PFSK-1 (cell line): ENCODE results near the gene CAMTA1.

Experiments
- FOXP2 ChIP-seq: optimal IDR thresholded peaks from 2 replicates; pipeline ENCODE3; 2011; ENCODE audit warnings: borderline replicate concordance, control low read depth, inconsistent platforms; ENCODE audit not compliant: insufficient read depth; ENCODE audit errors: extremely low read length, extremely low read depth
- POLR2AphosphoS5 ChIP-seq: IDR thresholded peaks from 2 replicates; pipeline ENCODE4 v1.6.1; 2012; ENCODE audit warnings: low read depth, mild to moderate bottlenecking, control low read depth, low read length, moderate library complexity
- REST ChIP-seq, 2 experiments: IDR thresholded peaks; 2 replicates each; pipeline versions ENCODE4 v1.6.1 to v1.8.0; 2011 to 2012; ENCODE audit warnings: low read depth in 2 of 2, low read length in 2 of 2, control low read depth in 1 of 2, inconsistent platforms in 1 of 2, mild to moderate bottlenecking in 1 of 2, moderate library complexity in 1 of 2; ENCODE audit not compliant: insufficient read depth in 1 of 2
- SIN3A ChIP-seq: IDR thresholded peaks from 2 replicates; pipeline ENCODE4 v1.6.1; 2012; ENCODE audit warnings: mild to moderate bottlenecking, low read length, moderate library complexity, borderline replicate concordance; ENCODE audit not compliant: insufficient read depth
- TAF1 ChIP-seq: IDR thresholded peaks from 2 replicates; pipeline ENCODE4 v1.6.1; 2012; ENCODE audit warnings: low read length, control low read depth, borderline replicate concordance; ENCODE audit not compliant: insufficient read depth

The CAMTA1 gene

GRCh38 chr1:6868660-6869380 is 83.6 kb downstream of the CAMTA1 start:
- TF ChIP-seq REST (IDR thresholded peaks at IDR 0.05; ENCODE audit: insufficient read depth in 1 of 2, low read depth in 2 of 2, low read length in 2 of 2) (no peak), FOXP2 (no peak), POLR2AphosphoS5 (no peak), SIN3A (no peak), TAF1 (no peak)

- TF ChIP-seq SIN3A, result no peak
- no peak for TF ChIP-seq FOXP2
- TF ChIP-seq POLR2AphosphoS5, result no peak
- TF ChIP-seq REST (IDR thresholded peaks at IDR 0.05; ENCODE audit: insufficient read depth in 1 of 2, low read depth in 2 of 2, low read length in 2 of 2), result no peak
- no peak for TF ChIP-seq TAF1
Observed at GRCh38 chr1:6869545-6869944, 84.3 kb downstream of the CAMTA1 start.

GRCh38 chr1:6870086-6870485 is 84.8 kb downstream of the CAMTA1 start:
- TF ChIP-seq REST (IDR thresholded peaks at IDR 0.05; ENCODE audit: insufficient read depth in 1 of 2, low read depth in 2 of 2, low read length in 2 of 2) (no peak), TAF1 (no peak), SIN3A (no peak), FOXP2 (no peak), POLR2AphosphoS5 (no peak)

GRCh38 chr1:6870571-6870970 is 85.3 kb downstream of the CAMTA1 start:
- no peak for TF ChIP-seq SIN3A
- TF ChIP-seq TAF1, result no peak
- no peak for TF ChIP-seq FOXP2
- no peak for TF ChIP-seq REST (IDR thresholded peaks at IDR 0.05; ENCODE audit: insufficient read depth in 1 of 2, low read depth in 2 of 2, low read length in 2 of 2)
- TF ChIP-seq POLR2AphosphoS5, result no peak
